ENCODE measurements around the gene ZNF710. TPM values are rescaled to one million over a fixed set of nuclear protein-coding genes. Genes with fewer than 3 reads are reported as not detected.

Gene ZNF710
- polyA plus RNA-seq, 1 donor from 2014 or later: 10.2 TPM

GRCh38 chr15:90082140-90082715, 81.1 kb downstream of the ZNF710 start:
- no peak overlapping the region for H3K9ac ChIP-seq (ENCODE audit: low read length)

GRCh38 chr15:90083419-90083818, 82.3 kb downstream of the ZNF710 start:
- Histone ChIP-seq H4K20me1 (ENCODE audit: insufficient read depth) (no peaks in the 10 kb centered on the region), H3K27ac (ENCODE audit: low read length) (no peak overlapping the region), H3K36me3 (ENCODE audit: insufficient read depth, low read length) (peaks cover 4% of the 10 kb centered on the region), H3K9me2 (ENCODE audit: insufficient read depth, low read length) (no peaks in the 10 kb centered on the region), H3K4me3 (ENCODE audit: low read length) (no peak overlapping the region), H3K9me3 (ENCODE audit: low read length) (no peaks in the 10 kb centered on the region), H3K4me2 (ENCODE audit: low read length) (no peak overlapping the region), H3K27me3 (ENCODE audit: insufficient read depth, low read depth, low read length) (no peaks in the 10 kb centered on the region), H3K9ac (ENCODE audit: low read length) (no peak overlapping the region), H3K79me2 (replicated peaks; ENCODE audit: insufficient read depth, low read length) (no peaks in the 10 kb centered on the region), H3F3A (ENCODE audit: insufficient read depth, low read length, poor library complexity, severe bottlenecking) (no peaks in the 10 kb centered on the region), H2AFZ (ENCODE audit: low read depth, low read length) (no peak overlapping the region)
- TF ChIP-seq EP300 (conservative IDR thresholded peaks at IDR 0.05; ENCODE audit: poor library complexity, severe bottlenecking) (no peak), CTCF (IDR thresholded peaks at IDR 0.05; ENCODE audit: poor library complexity, severe bottlenecking) (no peak), EZH2 (IDR thresholded peaks at IDR 0.05; ENCODE audit: borderline replicate concordance, insufficient read depth, low read length, poor library complexity, severe bottlenecking) (no peak), TAF1 (IDR thresholded peaks at IDR 0.05; ENCODE audit: low read depth) (no peak), REST (IDR thresholded peaks at IDR 0.05; ENCODE audit: borderline replicate concordance) (no peak), POLR2AphosphoS5 (IDR thresholded peaks at IDR 0.05) (no peak)

More at GRCh38 chr15:90082140-90082715, 81.1 kb downstream of the ZNF710 start:
- H3K27ac ChIP-seq (ENCODE audit: low read length): no peak overlapping the region
- H3K4me3 ChIP-seq (ENCODE audit: low read length): no peak overlapping the region
- H3K9me2 ChIP-seq (ENCODE audit: insufficient read depth, low read length): no peaks in the 10 kb centered on the region
- H2AFZ ChIP-seq (ENCODE audit: low read depth, low read length): no peak overlapping the region
- no peak overlapping the region for H3K4me2 ChIP-seq (ENCODE audit: low read length)
- no peaks in the 10 kb centered on the region for H4K20me1 ChIP-seq (ENCODE audit: insufficient read depth)
- no peaks in the 10 kb centered on the region for H3K79me2 ChIP-seq (replicated peaks; ENCODE audit: insufficient read depth, low read length)
- TF ChIP-seq EZH2 (IDR thresholded peaks at IDR 0.05; ENCODE audit: borderline replicate concordance, insufficient read depth, low read length, poor library complexity, severe bottlenecking) (no peak), REST (IDR thresholded peaks at IDR 0.05; ENCODE audit: borderline replicate concordance) (no peak), TAF1 (IDR thresholded peaks at IDR 0.05; ENCODE audit: low read depth) (no peak), CTCF (IDR thresholded peaks at IDR 0.05; ENCODE audit: poor library complexity, severe bottlenecking) (no peak)
- H3K36me3 ChIP-seq (ENCODE audit: insufficient read depth, low read length): peaks cover 4% of the 10 kb centered on the region
- H3K27me3 ChIP-seq (ENCODE audit: insufficient read depth, low read depth, low read length): no peaks in the 10 kb centered on the region
- H3K9me3 ChIP-seq (ENCODE audit: low read length): no peaks in the 10 kb centered on the region
- H3F3A ChIP-seq (ENCODE audit: insufficient read depth, low read length, poor library complexity, severe bottlenecking): no peaks in the 10 kb centered on the region

All from neural cell (in vitro differentiated cells).